Activated naive CD4-positive, alpha-beta T cell (primary cell): ENCODE measurements around the gene VAV2.
"Not testable (repeated sequence)": the region's sequence is repeated elsewhere in the genome, so short reads cannot be mapped to it uniquely, and the experiment has no call there.

Source experiments
- DNase-seq, 4 experiments: peaks; one replicate each; lab custom pipeline; 2025; lab: John Stamatoyannopoulos, UW

Gene VAV2

GRCh38 chr9:133996531-133997520 lies 4.7 kb upstream of the VAV2 start:
- no peak for DNase-seq

GRCh38 chr9:133995012-133995896 lies 3.1 kb upstream of the VAV2 start:
- no peak for DNase-seq

- peak; percentile 47 to 75 (median 66) for DNase-seq
Measured at GRCh38 chr9:133994353-133995011, 2.4 kb upstream of the VAV2 start.

- DNase-seq = no peak
Measured at GRCh38 chr9:133993635-133994253, 1.6 kb upstream of the VAV2 start.

GRCh38 chr9:133992780-133993634 lies 883 bp upstream of the VAV2 start:
- peak; percentile 25 to 82 (median 56) for DNase-seq

GRCh38 chr9:133991214-133991921 lies 756 bp downstream of the VAV2 start:
- no peak for DNase-seq

- no peak for DNase-seq
Measured at GRCh38 chr9:133990366-133991213, 1.5 kb downstream of the VAV2 start.

GRCh38 chr9:133989625-133990365 lies 2.3 kb downstream of the VAV2 start:
- no peak for DNase-seq

GRCh38 chr9:133988771-133989170 lies 3.4 kb downstream of the VAV2 start:
- DNase-seq = not testable (repeated sequence)

- no peak for DNase-seq
Measured at GRCh38 chr9:133987946-133988665, 4.0 kb downstream of the VAV2 start.

GRCh38 chr9:133987446-133987788 lies 4.7 kb downstream of the VAV2 start:
- no peak for DNase-seq

- DNase-seq = no peak
Measured at GRCh38 chr9:133986774-133987445, 5.2 kb downstream of the VAV2 start.

GRCh38 chr9:133986061-133986460 lies 6.1 kb downstream of the VAV2 start:
- DNase-seq = no peak

- DNase-seq = no peak
Measured at GRCh38 chr9:133982971-133983720, 9.0 kb downstream of the VAV2 start.

- no peak for DNase-seq
Measured at GRCh38 chr9:133981958-133982681, 10.0 kb downstream of the VAV2 start.

- DNase-seq = no peak
Measured at GRCh38 chr9:133981589-133981957, 10.6 kb downstream of the VAV2 start.
